Stimulated activated CD8-positive, alpha-beta memory T cell treated with anti-CD3 and anti-CD28 coated beads, Interleukin-12 subunit alpha, Interleukin-12 subunit beta, amount 100 ng/mL, for 24 hours (primary cell): ENCODE measurements around the gene SCAMP1.
"Not testable (repeated sequence)": the region's sequence is repeated elsewhere in the genome, so short reads cannot be mapped to it uniquely, and the experiment has no call there.

Experiments used
- DNase-seq: peaks from one replicate; pipeline ENCODE4 v3.0.0-alpha.2; 2020; ENCODE audit errors: extremely low read depth

The SCAMP1 gene

DNA sequence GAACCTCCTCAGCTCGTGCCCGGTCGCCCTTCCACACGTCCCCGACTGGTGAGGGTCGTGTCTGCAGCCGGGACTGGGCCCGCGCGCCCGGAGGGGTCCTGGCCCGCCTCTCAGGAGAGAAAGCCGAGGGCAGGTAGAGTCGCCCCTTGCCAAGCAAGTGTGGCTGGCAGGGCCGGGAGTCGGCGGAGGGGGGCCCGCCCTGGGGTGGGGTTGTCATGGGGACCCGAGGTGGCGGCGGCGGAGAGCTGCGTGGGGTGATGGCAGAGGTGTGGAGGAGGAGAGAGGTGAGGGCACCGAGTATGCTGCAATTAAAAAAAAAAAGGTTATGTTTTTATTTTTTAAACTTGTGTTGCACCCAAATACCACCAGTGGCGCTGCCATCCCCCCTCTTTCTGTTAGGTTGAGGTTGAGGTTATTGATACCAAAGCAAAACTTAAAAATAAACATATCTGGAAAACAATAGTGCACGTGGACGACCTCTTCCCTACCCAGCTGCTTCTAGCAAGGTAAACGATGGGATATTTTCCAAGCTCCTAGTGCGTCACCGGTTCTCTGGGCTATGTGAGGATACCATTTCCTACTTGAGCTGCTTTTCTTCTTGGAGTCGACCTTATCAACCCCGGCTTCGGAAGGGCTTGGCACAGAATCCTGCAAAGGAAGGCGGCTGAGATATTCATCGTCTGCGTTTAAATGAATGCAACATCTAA lies 660 bp downstream of the SCAMP1 start:
- peak; percentile 26 for DNase-seq

DNA sequence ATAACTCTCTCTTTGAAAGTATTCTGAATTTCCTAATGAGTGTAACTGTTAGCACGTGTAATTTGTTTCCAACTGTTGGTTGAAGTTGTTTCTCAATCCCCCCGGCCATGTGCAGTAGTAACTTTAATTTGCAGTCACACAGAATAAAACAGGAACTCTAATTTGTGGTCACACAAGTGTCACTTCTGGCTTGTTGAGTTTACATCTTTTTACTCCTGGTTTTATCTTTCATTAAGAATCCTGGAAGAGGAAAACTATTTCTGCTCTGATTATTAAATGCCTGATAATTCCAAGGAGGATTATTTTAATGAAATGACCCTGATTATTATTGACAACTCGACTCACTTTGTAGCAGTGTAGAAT lies 1.2 kb downstream of the SCAMP1 start:
- DNase-seq, result no peak

DNA sequence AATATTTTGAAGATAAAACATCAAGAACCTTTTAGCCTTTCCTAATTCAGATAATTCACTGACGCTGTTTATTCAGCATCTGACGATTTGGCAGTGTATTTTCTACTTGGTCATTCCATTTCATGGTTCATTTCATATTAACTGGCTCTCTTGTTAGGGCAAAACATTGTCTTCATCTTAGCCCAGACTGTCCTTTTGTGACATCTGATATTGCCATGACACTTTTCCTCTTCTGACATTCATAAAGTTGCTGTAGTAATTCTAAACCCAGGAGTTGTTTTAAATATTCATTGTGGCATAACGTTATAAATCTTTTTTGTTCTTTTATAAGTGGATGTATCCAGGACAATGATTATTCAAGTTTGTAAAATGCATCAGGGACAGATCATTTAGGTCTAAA lies 1.8 kb downstream of the SCAMP1 start:
- DNase-seq, result no peak

DNA sequence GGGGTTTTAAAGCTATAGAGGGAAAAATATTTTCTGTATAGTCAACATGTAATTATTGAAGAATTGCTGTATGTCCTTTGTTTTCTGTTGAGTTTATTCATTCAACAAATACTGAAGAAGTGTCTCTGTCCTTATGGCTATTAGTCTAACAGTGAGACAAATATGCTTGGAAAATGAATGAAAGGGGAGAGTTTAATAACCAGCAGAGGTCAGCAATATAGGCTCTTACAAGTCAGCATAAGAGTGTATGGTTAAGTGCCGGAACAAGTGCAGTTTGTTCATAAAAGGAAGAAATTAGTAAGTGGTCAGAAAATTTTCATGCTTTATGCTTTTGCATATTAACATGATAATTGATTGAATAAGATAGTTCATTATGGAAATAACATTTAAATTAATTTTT lies 3.6 kb downstream of the SCAMP1 start:
- no peak for DNase-seq

DNA sequence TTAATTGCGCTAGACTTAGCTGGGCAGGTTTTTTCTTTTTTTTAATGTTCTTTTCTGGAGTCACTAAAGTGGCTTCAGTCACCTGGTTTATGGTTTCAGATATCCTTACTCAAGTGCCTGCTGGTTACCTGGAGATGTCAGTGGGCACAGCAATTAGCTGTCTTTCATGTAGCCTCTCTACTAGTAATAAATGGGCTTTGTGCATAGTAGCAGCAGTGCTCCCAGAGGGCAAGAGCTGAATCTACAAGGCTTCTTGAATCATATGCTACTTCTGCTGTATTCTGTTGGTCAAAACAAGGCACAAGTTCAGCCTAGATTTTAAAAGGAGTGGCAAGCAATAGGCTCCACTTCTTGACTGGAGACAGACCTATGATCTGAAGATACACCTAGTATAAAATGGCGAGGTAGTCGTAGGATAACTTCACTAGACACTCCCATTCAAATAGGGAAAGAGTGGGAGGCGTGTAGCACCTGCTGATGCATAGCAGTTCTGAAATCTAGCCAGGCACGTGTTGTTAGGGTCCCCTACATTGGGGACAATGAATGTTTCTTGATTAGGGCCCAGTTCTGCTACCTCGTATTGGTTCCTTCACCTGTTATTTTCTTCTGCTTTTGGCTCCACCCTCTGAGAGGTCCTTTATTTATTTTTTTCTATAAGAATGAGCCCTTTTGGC lies 7.0 kb downstream of the SCAMP1 start:
- DNase-seq, result no peak

DNA sequence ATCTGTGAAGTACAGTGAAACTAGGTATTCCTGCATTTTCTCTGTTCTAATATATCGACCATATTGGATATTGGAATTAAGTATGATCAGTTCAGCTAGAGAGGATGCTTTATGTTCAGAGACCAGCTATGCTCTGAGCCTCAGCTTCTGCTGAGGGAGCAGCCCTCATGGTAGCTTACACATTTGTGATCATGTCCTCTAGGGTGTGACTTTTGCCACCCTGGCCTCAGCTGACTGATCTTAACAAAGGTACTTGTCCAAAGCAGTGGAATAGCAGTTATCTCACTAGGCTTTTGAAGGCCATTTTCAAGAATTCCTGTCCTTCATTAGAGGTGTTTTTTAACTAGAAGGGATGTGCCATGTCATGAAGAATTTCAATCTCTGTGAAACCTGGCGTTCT lies 9.3 kb downstream of the SCAMP1 start:
- no peak for DNase-seq

DNA sequence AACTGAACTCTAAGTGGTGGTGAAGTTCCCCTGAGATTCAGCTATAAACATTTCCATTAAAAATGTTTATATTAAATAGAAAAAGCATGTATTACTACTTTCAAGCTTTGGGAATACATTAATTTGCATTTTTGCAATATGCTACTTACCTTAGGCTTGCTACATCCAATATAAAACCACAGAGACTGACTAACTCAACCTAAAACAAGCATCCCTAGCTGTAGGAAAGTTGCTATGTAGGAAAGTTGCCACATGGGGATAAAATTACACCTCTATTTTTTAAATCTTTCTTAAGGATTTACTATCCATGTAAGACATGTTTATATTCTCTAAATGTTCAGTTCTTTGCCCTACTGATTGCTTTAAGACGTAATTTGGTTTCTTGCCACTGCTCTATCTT lies 12.8 kb downstream of the SCAMP1 start:
- no peak for DNase-seq

GRCh38 chr5:78376315-78376714 lies 15.9 kb downstream of the SCAMP1 start:
- no peak for DNase-seq

DNA sequence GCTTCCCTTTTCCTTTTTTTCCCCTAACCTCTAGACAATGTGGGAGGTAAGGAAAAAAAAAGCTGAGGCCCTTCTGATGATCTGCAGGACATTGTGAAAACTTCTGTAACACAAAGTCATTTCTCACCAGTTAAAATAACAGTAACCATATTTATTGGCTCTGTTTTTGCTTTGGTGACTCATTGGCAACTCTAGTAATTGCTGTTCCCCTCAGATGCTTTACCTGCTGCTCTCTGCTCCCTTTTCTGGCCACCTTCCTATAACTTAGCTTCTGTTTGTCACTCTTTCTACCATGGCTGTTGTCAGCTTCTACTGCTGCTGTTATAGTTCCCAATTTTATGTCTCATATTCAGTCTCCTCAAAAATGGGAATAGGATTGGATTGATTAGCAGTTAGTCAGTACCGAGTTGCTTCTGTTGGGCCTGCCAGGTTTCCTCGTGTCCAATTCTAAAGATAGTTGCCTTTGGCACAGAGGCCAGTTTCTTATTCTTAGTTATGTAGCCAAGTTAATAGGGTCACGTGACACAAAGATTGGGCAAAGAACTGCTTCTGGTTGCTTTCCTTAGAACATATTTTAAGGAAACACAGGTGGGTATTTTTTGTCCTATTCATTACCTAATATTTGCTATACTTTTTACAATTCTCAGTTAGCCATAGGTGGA lies 16.8 kb downstream of the SCAMP1 start:
- DNase-seq, result no peak

DNA sequence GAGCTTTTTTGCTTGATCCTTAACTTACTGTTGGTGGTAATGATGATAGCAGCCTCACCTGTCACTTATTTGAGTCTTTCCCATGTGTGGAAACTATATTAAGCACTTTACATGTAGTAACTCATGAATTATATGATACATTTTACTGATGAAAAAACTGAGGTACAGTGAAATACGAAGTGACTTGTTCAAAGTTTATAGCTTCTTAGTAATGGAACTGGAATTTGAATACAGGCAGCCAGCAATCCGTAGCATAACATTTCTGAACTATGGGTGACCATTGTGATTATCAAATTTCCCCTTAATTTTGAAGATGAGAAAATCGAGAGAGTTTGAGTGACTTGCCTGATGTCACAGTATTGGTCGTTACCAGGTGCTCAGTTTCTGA lies 17.3 kb downstream of the SCAMP1 start:
- no peak for DNase-seq

GRCh38 chr5:78387468-78388153 lies 27.2 kb downstream of the SCAMP1 start:
- DNase-seq, result no peak

DNA sequence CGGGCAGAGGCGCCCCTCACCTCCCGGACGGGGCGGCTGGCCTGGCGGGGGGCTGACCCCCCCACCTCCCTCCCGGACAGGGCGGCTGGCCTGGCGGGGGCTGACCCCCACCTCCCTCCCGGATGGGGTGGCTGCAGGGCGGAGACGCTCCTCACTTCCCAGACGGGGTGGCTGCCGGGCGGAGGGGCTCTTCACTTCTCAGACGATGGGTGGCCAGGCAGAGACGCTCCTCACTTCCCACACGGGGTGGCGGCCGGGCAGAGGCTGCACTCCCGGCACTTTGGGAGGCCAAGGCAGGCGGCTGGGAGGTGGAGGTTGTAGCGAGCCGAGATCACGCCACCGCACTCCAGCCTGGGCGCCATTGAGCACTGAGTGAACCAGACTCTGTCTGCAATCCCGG lies 30.9 kb downstream of the SCAMP1 start:
- not testable (repeated sequence) for DNase-seq

GRCh38 chr5:78397831-78398230 lies 37.4 kb downstream of the SCAMP1 start:
- no peak for DNase-seq

DNA sequence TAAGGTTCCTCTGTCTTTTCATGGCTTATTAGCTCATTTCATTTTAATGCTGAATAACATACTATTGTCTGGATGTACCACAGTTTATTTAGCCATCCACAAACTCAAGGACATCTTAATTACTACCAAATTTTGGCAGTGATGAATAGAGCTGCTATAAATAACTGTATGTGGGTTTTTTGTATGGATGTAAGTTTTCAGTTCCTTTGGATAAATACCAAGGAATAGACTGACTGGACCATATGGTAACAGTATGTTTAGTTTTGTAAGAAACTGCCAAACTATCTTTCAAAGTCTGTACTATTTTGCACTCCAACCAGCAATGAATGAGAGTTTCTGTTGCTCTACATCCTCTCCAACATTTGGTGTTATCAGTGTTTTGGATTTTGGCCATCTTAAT lies 38.7 kb downstream of the SCAMP1 start:
- DNase-seq, result no peak

DNA sequence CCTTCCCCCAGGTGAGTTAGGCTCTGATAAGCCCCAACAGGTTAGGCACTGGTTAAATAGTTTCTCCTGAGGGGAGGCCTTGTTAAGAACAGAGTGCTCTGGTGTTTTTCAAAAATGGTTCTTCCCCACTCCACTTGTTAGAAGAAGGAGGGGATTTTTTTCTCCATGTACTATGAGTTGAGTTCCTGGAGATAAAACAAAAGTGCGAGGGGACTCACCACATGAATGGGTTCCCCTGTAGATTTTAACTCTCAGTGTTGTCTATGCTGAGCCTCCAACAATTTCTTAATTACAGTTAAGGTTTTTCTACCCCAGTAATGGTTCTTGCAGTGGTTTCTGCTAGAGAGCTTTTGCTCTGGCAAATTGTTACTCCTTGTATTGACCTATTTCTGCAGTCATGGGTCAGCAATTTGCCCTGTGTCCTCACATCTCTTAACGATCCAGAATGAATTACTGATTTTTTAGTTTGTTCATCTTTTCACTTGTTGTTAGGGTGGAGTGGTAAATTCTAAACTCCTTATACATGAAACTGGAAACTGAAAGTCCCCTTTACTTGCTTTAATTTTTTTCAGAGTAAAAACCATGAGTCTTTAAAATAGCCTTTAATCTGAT lies 44.4 kb downstream of the SCAMP1 start:
- DNase-seq, result no peak

GRCh38 chr5:78405829-78406750 lies 45.7 kb downstream of the SCAMP1 start:
- no peak for DNase-seq

DNA sequence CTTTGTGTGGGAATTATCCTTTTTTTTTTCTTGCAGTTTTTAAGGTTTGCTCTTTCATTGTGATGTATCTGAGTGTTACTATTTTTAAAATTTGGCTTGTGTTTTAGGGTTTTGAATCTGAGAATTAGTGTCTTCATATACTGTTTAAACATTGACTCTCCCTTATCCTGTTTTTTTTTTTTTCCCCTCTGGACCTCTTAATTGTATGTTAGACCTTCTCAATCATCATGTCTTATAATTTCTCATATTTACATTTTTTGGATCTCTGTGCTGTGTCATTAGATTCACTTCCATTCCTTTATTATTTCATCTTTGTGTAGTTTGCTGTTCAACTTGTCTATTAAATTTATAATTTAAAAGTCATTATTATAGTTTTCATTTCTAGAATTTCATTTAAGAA lies 47.0 kb downstream of the SCAMP1 start:
- DNase-seq, result no peak

GRCh38 chr5:78411586-78411985 lies 51.2 kb downstream of the SCAMP1 start:
- DNase-seq, result no peak

- DNase-seq, result no peak
These were observed 56.4 kb downstream of the SCAMP1 start for GRCh38 chr5:78416677-78417425.

- DNase-seq, result no peak
These were observed 59.0 kb downstream of the SCAMP1 start for GRCh38 chr5:78419396-78419795.
